Measurements from ENCODE around the gene ZNF521.

The ZNF521 gene

GRCh38 chr18:25250474-25250851 is 101.5 kb downstream of the ZNF521 start:
- DNase-seq (ENCODE audit: low spot score): no peak

GRCh38 chr18:25248755-25249154 is 103.2 kb downstream of the ZNF521 start:
- no peak for DNase-seq (ENCODE audit: low spot score)

GRCh38 chr18:25247725-25248124 is 104.2 kb downstream of the ZNF521 start:
- DNase-seq (ENCODE audit: low spot score): peak; percentile 81

GRCh38 chr18:25244924-25245698 is 106.9 kb downstream of the ZNF521 start:
- DNase-seq (ENCODE audit: low spot score): no peak

GRCh38 chr18:25244170-25244569 is 107.8 kb downstream of the ZNF521 start:
- DNase-seq (ENCODE audit: low spot score): no peak

GRCh38 chr18:25243754-25244153 is 108.2 kb downstream of the ZNF521 start:
- no peak for DNase-seq (ENCODE audit: low spot score)

GRCh38 chr18:25243257-25243656 is 108.7 kb downstream of the ZNF521 start:
- DNase-seq (ENCODE audit: low spot score): no peak

GRCh38 chr18:25240420-25240770 is 111.6 kb downstream of the ZNF521 start:
- DNase-seq (ENCODE audit: low spot score): no peak

GRCh38 chr18:25239581-25240419 is 112.2 kb downstream of the ZNF521 start:
- no peak for DNase-seq (ENCODE audit: low spot score)

GRCh38 chr18:25239151-25239550 is 112.8 kb downstream of the ZNF521 start:
- DNase-seq (ENCODE audit: low spot score): no peak

GRCh38 chr18:25237571-25238267 is 114.2 kb downstream of the ZNF521 start:
- DNase-seq (ENCODE audit: low spot score): no peak

GRCh38 chr18:25236736-25237135 is 115.2 kb downstream of the ZNF521 start:
- DNase-seq (ENCODE audit: low spot score): no peak

GRCh38 chr18:25235401-25236042 is 116.4 kb downstream of the ZNF521 start:
- DNase-seq (ENCODE audit: low spot score): no peak

GRCh38 chr18:25234740-25235345 is 117.1 kb downstream of the ZNF521 start:
- DNase-seq (ENCODE audit: low spot score): no peak

- DNase-seq (ENCODE audit: low spot score): no peak
Measured at GRCh38 chr18:25234322-25234639, 117.7 kb downstream of the ZNF521 start.

GRCh38 chr18:25233528-25234321 is 118.2 kb downstream of the ZNF521 start:
- peak; percentile 84 for DNase-seq (ENCODE audit: low spot score)

- no peak for DNase-seq (ENCODE audit: low spot score)
Measured at GRCh38 chr18:25231327-25231691, 120.7 kb downstream of the ZNF521 start.

- DNase-seq (ENCODE audit: low spot score): peak; percentile 71
Measured at GRCh38 chr18:25230658-25231326, 121.2 kb downstream of the ZNF521 start.

- DNase-seq (ENCODE audit: low spot score): no peak
Measured at GRCh38 chr18:25229920-25230319, 122.0 kb downstream of the ZNF521 start.

- DNase-seq (ENCODE audit: low spot score): peak; percentile 96
Measured at GRCh38 chr18:25229081-25229480, 122.9 kb downstream of the ZNF521 start.

GRCh38 chr18:25228410-25228809 is 123.6 kb downstream of the ZNF521 start:
- no peak for DNase-seq (ENCODE audit: low spot score)

All from kidney capillary endothelial cell (primary cell).